Medulla oblongata (tissue), 1 donor: Measurements from ENCODE around the gene NFATC1.

ENCODE experiments used
- DNase-seq: peaks from one replicate; pipeline ENCODE4 v3.0.0-alpha.2; 2015; ENCODE audit errors: extremely low spot score

NFATC1 gene

GRCh38 chr18:79572848-79573451 lies 177.2 kb downstream of the NFATC1 start:
- no peak for DNase-seq

GRCh38 chr18:79573921-79574491 lies 178.3 kb downstream of the NFATC1 start:
- DNase-seq: no peak

GRCh38 chr18:79574938-79575525 lies 179.3 kb downstream of the NFATC1 start:
- no peak for DNase-seq

- no peak for DNase-seq
Observed at GRCh38 chr18:79575891-79576685, 180.4 kb downstream of the NFATC1 start.

DNA sequence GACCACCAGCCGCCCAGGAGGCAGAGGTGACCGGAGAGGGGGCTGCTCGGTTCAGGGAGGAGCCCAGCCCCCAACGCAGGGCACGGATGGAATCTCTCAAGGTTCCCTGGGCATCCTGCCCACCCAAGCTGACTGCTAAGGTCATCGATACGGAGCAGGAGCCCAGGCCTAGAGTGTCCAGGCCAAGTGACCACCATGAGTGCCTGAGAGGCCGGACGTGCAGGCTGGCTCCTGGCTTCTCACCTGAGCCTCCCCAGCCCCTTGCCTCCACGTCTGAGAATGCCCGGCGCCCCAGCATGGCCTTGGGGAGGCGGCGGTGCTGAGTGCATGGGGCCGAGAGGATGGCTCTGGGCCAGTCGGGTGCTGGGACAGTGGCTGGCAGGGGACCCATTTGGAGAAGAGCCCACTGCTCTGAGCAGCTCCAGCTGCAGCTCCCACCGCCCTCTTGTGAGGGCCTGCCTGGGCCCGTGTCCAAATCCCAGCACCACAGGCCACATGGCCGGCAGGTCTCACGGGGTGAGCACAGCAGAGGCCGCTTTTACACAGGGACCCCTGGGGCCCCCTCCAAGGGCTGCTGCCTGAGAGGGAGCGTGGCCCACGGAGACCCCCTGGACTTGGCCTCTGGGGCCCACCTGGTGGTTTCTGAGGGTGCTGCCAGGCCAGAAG lies 181.1 kb downstream of the NFATC1 start:
- peak; percentile 83 for DNase-seq

GRCh38 chr18:79577451-79578395 lies 182.0 kb downstream of the NFATC1 start:
- DNase-seq: peak; percentile 21

DNA sequence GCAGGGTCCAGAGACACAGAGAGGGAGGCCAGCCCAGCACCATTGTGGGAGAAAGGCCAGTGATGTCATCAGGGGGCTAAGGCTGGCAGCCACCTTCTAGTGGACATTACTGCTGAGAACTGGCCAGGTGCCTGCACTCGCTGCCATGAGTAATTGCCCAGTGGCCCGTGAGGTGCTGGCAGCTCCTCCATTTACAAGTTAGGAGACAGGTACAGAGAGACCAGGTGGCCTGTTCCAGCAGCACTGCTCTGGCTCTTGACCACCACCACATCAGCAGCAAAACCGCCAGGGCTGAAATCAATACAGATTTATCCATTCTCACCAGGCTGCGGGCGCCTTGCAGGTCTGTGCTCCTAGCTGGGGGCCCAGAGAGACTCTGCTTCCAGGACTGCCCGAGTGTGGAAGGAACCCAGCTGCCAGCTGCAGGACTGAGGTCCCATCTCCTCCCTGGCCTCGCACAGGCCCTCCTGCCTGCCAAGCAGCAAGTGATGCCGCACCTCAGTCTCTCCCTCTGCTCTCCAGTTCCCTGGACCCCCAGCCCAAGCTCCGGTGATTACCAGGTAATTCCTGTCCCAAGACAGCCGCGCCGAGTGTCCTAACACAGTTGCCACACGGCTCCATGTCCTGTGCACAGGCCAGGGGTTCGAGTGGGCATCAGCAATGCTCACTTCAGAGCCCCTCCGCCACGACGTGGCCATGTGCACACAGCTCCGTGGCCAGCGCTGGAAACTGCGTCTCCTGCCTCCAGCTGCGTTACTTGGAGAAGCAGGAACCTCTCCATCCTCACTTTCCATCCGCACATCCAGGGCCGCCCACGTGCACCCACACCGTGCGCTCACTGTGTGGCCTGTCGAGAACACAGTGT lies 182.9 kb downstream of the NFATC1 start:
- no peak for DNase-seq
